ENCODE measurements around the gene VPS16. TPM values are rescaled to one million over a fixed set of nuclear protein-coding genes. Genes with fewer than 3 reads are reported as not detected.
A peak's percentile ranks its signal among the peaks of the same experiment; 100 is the strongest.

Gene VPS16
- total and polyA plus RNA-seq, 8 donors = 5.8 to 53.0 (median 23.3) TPM

DNA sequence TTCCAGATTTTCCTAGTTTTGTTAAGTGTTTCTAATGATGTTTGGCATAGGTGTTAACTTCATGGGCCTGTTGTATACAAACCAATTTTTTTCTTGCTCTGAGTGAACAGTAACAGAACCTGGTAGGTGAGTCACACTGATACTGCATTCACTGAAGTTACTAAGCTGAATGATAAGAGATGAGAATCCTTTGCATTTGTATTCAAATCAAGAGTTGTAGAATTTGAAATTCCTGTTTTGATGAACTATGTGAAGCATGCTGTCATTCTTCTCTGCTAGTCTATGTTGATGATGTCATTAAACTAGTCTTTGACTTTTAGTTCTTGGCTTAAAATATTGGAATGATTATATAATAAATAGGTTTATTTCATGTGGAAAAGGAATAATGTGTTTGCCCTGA lies 70.7 kb downstream of the VPS16 start:
- Histone ChIP-seq H3K4me3 (no peak overlapping the region), H3K36me3 (no peaks in the 10 kb centered on the region), H3K27ac (no peak overlapping the region), H3K27me3 (no peaks in the 10 kb centered on the region), H3K9me3 (no peaks in the 10 kb centered on the region), H3K4me1 (peaks cover 0 to 19% (median 6%) of the 10 kb centered on the region in 4 donors)
- intact Hi-C loops (cut with DNase I; ENCODE audit: low total_unique reads) = no loop called here
- TF ChIP-seq POLR2AphosphoS5 (IDR thresholded peaks at IDR 0.05) (no peak), EP300 (IDR thresholded peaks at IDR 0.05) (no peak), CTCF (IDR thresholded peaks at IDR 0.05) (no peak), POLR2A (IDR thresholded peaks at IDR 0.05) (no peak)
- no peak for DNase-seq

GRCh38 chr20:2914160-2914559 lies 73.6 kb downstream of the VPS16 start:
- DNase-seq = peak in 1 of 2 donors; percentile 60
- H3K4me1 ChIP-seq = peaks cover 0 to 11% (median 4%) of the 10 kb centered on the region in 4 donors
- H3K9me3 ChIP-seq = no peaks in the 10 kb centered on the region
- no peak overlapping the region for H3K27ac ChIP-seq
- TF ChIP-seq POLR2AphosphoS5 (IDR thresholded peaks at IDR 0.05) (no peak), EP300 (IDR thresholded peaks at IDR 0.05) (no peak), POLR2A (IDR thresholded peaks at IDR 0.05) (no peak), CTCF (IDR thresholded peaks at IDR 0.05) (no peak)
- intact Hi-C loops (cut with DNase I; ENCODE audit: low total_unique reads) = no loop called here
- no peaks in the 10 kb centered on the region for H3K36me3 ChIP-seq
- H3K4me3 ChIP-seq = no peak overlapping the region
- no peaks in the 10 kb centered on the region for H3K27me3 ChIP-seq

Other genes with a start within 250 kb of the VPS16 start
- 100 to 1,000 TPM in 3 of 5 donors, 10 to 100 TPM in 2; 42.4 to 153 (median 103) TPM for gene NOP56, start 188.1 kb upstream of the VPS16 start, total RNA-seq
- 100 to 1,000 TPM in 1 of 3 donors, 10 to 100 TPM in 2; 84.1 to 157 (median 87.8) TPM for gene NOP56, start 188.1 kb upstream of the VPS16 start, polyA plus RNA-seq
- gene IDH3B, start 176.5 kb upstream of the VPS16 start, total RNA-seq = 100 to 1,000 TPM in 2 of 5 donors, 10 to 100 TPM in 2, 1 to 10 TPM in 1; 1.8 to 134 (median 79.9) TPM
- 10 to 100 TPM; 65.2 to 84.6 (median 82.2) TPM for gene IDH3B, start 176.5 kb upstream of the VPS16 start, polyA plus RNA-seq
- 10 to 100 TPM in 2 of 5 donors, 1 to 10 TPM in 3; 7.0 to 69.2 (median 8.5) TPM for gene EBF4, start 148.0 kb upstream of the VPS16 start, total RNA-seq
- gene EBF4, start 148.0 kb upstream of the VPS16 start, polyA plus RNA-seq = 10 to 100 TPM; 10.2 to 16.8 (median 15.0) TPM
- gene CPXM1, start 40.1 kb upstream of the VPS16 start, total RNA-seq = 10 to 100 TPM in 1 of 5 donors, 1 to 10 TPM in 1, not detected in 3; 1.2 to 16.2 TPM
- 1 to 10 TPM in 1 of 3 donors, under 1 TPM in 2; 0.50 to 1.2 (median 0.92) TPM for gene CPXM1, start 40.1 kb upstream of the VPS16 start, polyA plus RNA-seq
- gene C20orf141, start 25.8 kb upstream of the VPS16 start, total RNA-seq = not detected
- gene C20orf141, start 25.8 kb upstream of the VPS16 start, polyA plus RNA-seq = not detected
- under 1 TPM in 1 of 5 donors, not detected in 4; 0.18 TPM for gene TMEM239, start 24.4 kb upstream of the VPS16 start, total RNA-seq
- gene TMEM239, start 24.4 kb upstream of the VPS16 start, polyA plus RNA-seq = not detected
- 100 to 1,000 TPM in 2 of 5 donors, 10 to 100 TPM in 3; 10.3 to 166 (median 44.9) TPM for gene PCED1A, start 90 bp upstream of the VPS16 start, total RNA-seq
- 10 to 100 TPM; 43.0 to 65.0 (median 44.1) TPM for gene PCED1A, start 90 bp upstream of the VPS16 start, polyA plus RNA-seq
- gene PTPRA, start 32.7 kb downstream of the VPS16 start, total RNA-seq = 100 to 1,000 TPM in 1 of 5 donors, 10 to 100 TPM in 4; 19.7 to 157 (median 56.7) TPM
- 10 to 100 TPM in 1 of 3 donors, 1 to 10 TPM in 2; 8.1 to 15.9 (median 9.2) TPM for gene PTPRA, start 32.7 kb downstream of the VPS16 start, polyA plus RNA-seq
- 1 to 10 TPM in 1 of 5 donors, not detected in 4; 8.0 TPM for gene GNRH2, start 202.9 kb downstream of the VPS16 start, total RNA-seq
- gene GNRH2, start 202.9 kb downstream of the VPS16 start, polyA plus RNA-seq = 1 to 10 TPM in 1 of 3 donors, not detected in 2; 1.4 TPM
- 100 to 1,000 TPM in 1 of 5 donors, 10 to 100 TPM in 3, 1 to 10 TPM in 1; 4.5 to 102 (median 34.5) TPM for gene MRPS26, start 205.3 kb downstream of the VPS16 start, total RNA-seq
- gene MRPS26, start 205.3 kb downstream of the VPS16 start, polyA plus RNA-seq = 10 to 100 TPM; 65.4 to 82.8 (median 74.3) TPM
- not detected for gene OXT, start 230.9 kb downstream of the VPS16 start, total RNA-seq
- gene OXT, start 230.9 kb downstream of the VPS16 start, polyA plus RNA-seq = under 1 TPM in 1 of 3 donors, not detected in 2; 0.45 TPM
- gene AVP, start 244.0 kb downstream of the VPS16 start, total RNA-seq = not detected
- not detected for gene AVP, start 244.0 kb downstream of the VPS16 start, polyA plus RNA-seq

Measured in stomach (tissue), 9 donors.